Measurements from ENCODE around the gene LRRC75A.

- TF ChIP-seq CTCF (IDR thresholded peaks at IDR 0.05): no peak
- no peak for TF ChIP-seq POLR2A (IDR thresholded peaks at IDR 0.05)
Measured at GRCh38 chr17:16537130-16537458, 45.1 kb upstream of the LRRC75A start.
